ENCODE measurements around the gene PDE4D. TPM values are rescaled to one million over a fixed set of nuclear protein-coding genes. Genes with fewer than 3 reads are reported as not detected.

Gene PDE4D
- total RNA-seq, 1 experiment from 2014 or later, result 2.1 TPM

DNA sequence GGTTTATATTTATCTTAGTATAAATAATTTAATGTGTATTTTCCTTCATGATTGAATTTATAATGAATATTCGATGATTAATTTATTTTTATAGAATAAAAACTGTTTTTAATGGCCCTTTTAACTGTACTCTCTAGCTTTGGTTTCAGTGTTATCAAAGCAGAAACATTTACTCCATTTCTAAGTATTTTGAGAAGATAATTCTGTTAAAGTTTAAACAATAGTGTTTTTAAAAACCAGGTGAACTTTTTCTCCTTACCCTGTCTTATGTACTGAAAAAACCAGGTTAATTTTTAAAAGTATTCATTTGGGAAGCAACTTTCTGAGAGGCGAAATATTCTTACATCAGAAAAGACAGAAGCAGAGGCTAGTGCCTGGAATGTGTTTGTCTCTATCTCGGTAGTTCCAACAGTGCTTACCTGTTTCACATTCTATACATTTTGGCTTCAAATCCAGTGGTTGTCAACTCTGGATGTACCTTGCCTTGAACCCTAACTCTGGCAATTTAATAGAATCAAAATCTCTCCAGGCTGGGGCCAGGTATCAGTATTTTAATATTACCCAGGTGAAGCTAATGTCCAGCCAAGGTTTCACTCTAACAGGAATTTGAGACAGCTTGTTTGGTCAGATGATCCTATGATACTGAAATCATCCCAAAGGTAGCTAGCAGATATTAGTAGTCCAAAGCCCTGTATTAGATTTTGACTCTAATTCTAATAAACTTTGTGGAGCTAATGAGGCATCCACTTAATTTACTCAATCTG is 434.4 kb downstream of the PDE4D start:
- Histone ChIP-seq H3K27ac (ENCODE audit: insufficient read length, low read depth, low read length) (no peak overlapping the region), H3K4ac (ENCODE audit: low read depth, low read length) (no peak overlapping the region), H2BK5ac (ENCODE audit: insufficient read length, low read length) (no peak overlapping the region), H2BK15ac (ENCODE audit: low read depth, low read length) (no peak overlapping the region), H3T11ph (ENCODE audit: low read length) (no peak overlapping the region), H3K14ac (ENCODE audit: insufficient read depth, low read length) (no peak overlapping the region), H3K4me1 (ENCODE audit: insufficient read depth, low read length) (no peaks in the 10 kb centered on the region), H2AK5ac (ENCODE audit: insufficient read length, low read length) (no peak overlapping the region), H4K20me1 (ENCODE audit: control insufficient read depth, insufficient read depth, insufficient read length) (no peaks in the 10 kb centered on the region), H4K8ac (replicated peaks; ENCODE audit: insufficient read length, low read depth, low read length) (no peak overlapping the region), H3K27me3 (ENCODE audit: insufficient read depth, low read length) (no peaks in the 10 kb centered on the region), H4K5ac (ENCODE audit: insufficient read length, low read depth, low read length) (no peak overlapping the region), H3K56ac (ENCODE audit: insufficient read length, low read depth, low read length) (no peak overlapping the region), H2BK12ac (ENCODE audit: insufficient read length, low read depth, low read length) (no peak overlapping the region), H3K23ac (ENCODE audit: insufficient read length, low read depth, low read length) (no peak overlapping the region), H4K91ac (ENCODE audit: insufficient read length, low read depth, low read length) (no peak overlapping the region), H3K79me1 (ENCODE audit: insufficient read depth, low read depth, low read length, poor library complexity, severe bottlenecking) (no peaks in the 10 kb centered on the region), H2BK20ac (ENCODE audit: low read depth, low read length, poor library complexity, severe bottlenecking) (no peak overlapping the region), H3K4me2 (ENCODE audit: insufficient read depth, insufficient read length, low read length) (no peak overlapping the region), H2AFZ (ENCODE audit: low read length) (no peak overlapping the region), H3K79me2 (ENCODE audit: insufficient read depth, low read length) (no peaks in the 10 kb centered on the region), H2BK120ac (ENCODE audit: low read depth, low read length, poor library complexity, severe bottlenecking) (no peak overlapping the region), H3K9me3 (ENCODE audit: control insufficient read depth, low read depth, low read length) (no peaks in the 10 kb centered on the region), H3K23me2 (ENCODE audit: insufficient read length, low read depth, low read length, poor library complexity, severe bottlenecking) (no peaks in the 10 kb centered on the region), H3K18ac (ENCODE audit: insufficient read length, low read depth, low read length) (no peak overlapping the region), H3K9ac (ENCODE audit: extremely low read depth, insufficient read length, low read length) (no peak overlapping the region)
- Mint-ChIP-seq H3K4me3 (no peak overlapping the region), H3K36me3 (ENCODE audit: insufficient read depth in 1 of 3, low read depth in 3 of 3) (peaks cover 12 to 18% (median 12%) of the 10 kb centered on the region in 3 experiments), H3K9me3 (peaks cover 19 to 20% of the 10 kb centered on the region in 2 experiments), H3K27ac (no peak overlapping the region), H3K4me1 (peaks cover 7 to 8% of the 10 kb centered on the region in 2 experiments), H3K27me3 (ENCODE audit: low read depth) (no peaks in the 10 kb centered on the region)
- TF ChIP-seq, protein P1, sequence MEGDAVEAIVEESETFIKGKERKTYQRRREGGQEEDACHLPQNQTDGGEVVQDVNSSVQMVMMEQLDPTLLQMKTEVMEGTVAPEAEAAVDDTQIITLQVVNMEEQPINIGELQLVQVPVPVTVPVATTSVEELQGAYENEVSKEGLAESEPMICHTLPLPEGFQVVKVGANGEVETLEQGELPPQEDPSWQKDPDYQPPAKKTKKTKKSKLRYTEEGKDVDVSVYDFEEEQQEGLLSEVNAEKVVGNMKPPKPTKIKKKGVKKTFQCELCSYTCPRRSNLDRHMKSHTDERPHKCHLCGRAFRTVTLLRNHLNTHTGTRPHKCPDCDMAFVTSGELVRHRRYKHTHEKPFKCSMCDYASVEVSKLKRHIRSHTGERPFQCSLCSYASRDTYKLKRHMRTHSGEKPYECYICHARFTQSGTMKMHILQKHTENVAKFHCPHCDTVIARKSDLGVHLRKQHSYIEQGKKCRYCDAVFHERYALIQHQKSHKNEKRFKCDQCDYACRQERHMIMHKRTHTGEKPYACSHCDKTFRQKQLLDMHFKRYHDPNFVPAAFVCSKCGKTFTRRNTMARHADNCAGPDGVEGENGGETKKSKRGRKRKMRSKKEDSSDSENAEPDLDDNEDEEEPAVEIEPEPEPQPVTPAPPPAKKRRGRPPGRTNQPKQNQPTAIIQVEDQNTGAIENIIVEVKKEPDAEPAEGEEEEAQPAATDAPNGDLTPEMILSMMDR (conservative IDR thresholded peaks at IDR 0.05), result no peak
- no peak for DNase-seq
- WGBS (ENCODE audit: extremely low coverage, insufficient read length, low lambda C conversion rate), result no CpG with 5 or more reads among the region's 3 CpGs
